T-helper 9 cell (primary cell): ENCODE results near the gene HPS4.

Experiments used
- DNase-seq: peaks from one replicate; pipeline ENCODE4 v3.0.0-alpha.2; 2020

Gene HPS4

GRCh38 chr22:26463688-26464087, 19.9 kb downstream of the HPS4 start:
- DNase-seq: no peak

GRCh38 chr22:26463101-26463661, 20.4 kb downstream of the HPS4 start:
- DNase-seq: no peak

DNA sequence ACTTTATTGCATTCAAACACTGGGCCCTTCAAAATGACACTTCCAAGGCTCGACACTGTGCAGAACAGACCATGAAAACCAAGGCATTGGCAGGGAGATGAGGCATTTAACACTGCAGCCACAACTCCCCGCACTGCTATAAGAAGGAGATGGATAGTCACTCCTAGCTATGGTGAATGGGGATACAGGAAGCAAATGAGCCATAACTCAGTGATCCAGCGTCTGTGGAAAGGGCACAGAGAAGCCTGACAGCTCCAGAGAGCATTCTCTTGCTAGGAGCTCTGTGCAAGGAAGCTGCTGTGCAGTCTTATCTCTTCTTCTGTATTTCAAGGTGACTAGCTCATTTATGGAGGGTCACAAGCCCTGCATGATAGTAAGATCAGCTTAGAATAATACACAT, 20.9 kb downstream of the HPS4 start:
- DNase-seq: no peak

- no peak for DNase-seq
Measured at GRCh38 chr22:26462051-26462450, 21.5 kb downstream of the HPS4 start.

DNA sequence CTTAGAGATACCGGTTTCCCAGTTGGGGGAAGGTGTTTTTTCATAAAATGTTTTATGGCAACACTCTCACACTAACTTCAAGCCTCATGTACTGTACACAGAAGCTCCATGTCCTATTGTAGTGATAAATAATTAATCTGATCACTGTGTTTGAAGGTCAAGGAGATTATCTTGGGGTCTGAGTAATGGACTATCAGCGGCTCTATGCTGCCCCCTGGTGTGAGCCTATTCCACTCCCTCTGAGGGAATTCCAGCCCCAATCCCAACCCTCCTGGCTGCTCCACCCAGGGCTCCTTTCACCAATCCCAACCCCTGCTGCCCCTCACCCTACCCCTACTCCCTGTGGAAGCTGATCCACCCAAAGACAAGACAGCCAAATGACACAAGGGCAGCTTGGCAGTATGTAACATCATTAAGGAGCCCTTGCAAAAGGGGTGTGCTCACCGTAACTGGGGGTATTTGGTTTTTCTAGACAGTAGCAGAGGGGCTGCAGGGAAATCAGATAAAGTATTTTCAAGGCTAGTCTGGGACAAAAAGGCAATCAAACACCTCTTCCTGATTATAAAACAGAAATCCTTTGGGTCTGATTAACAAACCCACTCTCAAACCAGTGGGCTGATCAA, 22.3 kb downstream of the HPS4 start:
- DNase-seq: peak; percentile 42

- no peak for DNase-seq
Measured at GRCh38 chr22:26460202-26460601, 23.4 kb downstream of the HPS4 start.

GRCh38 chr22:26457661-26458272, 25.8 kb downstream of the HPS4 start:
- no peak for DNase-seq

GRCh38 chr22:26453812-26454500, 29.6 kb downstream of the HPS4 start:
- DNase-seq: no peak

DNA sequence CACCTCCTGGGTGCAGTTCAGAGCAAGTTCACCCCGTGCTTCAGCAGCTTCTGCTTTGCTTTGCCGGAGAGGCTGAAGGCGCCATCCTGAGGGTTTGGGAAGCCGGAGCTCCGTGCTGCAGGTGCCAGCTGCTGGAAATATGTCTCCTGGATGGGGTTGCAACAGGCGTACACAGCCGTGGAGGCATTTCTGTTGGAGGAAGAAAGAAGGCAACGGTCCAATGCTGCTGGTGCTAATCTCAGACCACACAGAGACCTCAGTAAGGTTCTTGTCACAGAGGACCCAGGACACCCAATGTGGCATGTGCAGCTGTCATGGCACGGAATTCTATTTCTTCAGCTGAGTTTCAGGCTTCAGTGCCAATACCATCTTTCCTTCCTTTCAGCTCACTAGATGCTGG, 30.4 kb downstream of the HPS4 start:
- no peak for DNase-seq

DNA sequence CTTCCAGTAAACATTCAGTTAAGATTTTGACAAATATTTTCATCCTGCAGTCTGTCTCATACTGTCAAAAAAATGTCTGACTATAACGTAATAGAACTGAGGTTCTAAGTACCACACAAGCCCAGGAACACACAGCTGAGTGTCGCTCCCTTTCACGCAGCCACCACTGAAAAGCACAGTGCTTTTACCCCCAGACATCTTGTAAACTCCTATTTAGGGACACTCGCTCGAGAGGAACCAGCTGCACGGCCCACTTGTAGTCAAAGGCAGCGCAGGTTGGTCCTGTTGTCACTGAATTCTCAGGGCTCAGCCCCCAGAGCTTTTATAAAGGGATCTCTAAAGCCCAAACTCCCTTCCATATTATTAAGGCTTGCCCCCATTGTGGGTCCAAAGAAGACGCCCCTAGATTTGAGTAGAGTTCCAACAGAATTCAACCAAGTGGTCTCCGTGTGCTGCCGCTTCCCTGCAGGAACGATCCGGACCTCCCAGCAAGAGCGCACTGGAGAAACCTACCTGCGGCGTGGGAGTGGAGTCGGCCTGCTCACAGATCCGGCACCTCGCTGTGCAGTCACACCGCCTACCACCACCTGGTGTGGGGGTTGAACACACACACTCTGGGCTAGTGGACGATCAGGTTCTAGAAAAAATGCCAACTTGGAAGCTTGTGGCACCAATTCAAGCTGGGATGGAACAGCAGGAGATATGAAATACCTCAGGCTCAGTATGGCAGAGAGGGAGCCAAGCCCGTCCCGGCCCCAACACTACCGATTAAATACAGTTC, 31.2 kb downstream of the HPS4 start:
- no peak for DNase-seq

DNA sequence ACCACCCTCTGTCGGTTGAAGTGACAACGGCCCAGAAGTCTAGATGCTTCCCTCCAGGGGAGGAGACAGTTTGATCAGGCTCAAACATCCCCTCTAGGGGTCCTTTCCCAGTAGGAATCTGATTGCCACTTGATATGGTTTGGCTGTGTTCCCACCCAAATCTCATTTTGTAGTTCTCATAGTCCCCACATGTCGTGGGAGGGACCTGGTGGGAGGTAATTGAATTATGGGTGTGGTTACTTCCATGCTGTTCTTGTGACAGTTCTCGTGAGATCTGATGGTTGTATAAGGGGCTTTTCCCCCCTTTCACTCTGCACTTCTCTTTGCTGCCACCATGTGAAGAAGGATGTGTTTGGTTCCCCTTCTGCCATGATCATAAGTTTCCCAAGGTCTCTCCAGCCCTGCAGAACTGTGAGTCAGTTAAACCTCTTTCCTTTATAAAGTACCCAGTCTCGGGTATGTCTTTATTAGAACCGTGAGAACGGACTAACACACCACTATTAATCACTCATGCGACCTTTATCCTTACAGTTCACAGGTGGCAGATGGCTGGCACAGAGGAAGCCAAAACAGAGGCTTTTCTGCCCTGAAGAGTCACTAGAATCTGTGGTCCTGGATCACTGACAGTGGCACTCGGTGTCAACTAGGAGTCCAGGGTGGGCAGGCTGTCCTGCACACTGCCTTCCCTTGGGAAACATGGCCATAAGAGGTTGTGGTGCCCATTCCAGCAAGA, 33.0 kb downstream of the HPS4 start:
- no peak for DNase-seq

DNA sequence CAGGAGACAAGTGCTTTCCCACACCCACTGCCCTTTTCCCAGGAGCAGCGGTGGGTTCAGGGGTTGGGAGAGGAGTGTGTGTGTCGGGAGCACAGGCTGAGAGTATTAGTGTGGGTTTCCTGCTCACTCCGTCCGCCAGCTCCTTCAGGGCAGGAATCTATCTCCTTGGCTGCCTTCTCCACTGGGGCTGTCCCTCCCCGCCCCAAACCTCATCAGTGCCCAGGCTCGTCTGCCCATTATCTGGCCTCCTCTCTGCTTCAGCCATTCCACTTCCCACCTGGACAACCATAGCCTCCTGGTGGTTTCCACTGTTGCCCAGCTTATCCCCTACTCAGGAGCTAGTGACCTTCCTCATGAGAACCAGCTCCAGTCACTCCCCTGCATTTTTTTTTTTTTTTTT, 34.6 kb downstream of the HPS4 start:
- no peak for DNase-seq

DNA sequence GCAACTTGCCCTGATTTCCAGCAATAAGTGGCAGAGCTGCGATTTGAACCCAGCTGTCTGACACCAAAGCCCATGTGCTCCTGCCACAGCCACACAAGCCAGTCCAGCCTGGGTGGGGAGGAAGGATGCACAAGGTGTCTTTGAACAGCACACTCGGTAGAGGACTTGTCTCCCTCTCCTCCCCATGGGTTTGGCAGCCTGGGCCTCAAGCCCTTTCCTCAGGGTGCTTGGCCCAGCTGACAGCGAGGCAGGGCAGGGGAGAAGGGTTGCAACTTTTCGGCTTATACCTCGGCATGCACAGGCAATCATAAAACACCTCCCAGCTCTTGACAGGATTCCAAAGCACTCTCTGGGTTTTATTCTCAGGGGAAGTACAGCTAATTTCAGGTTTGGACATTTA, 35.2 kb downstream of the HPS4 start:
- DNase-seq: no peak

- no peak for DNase-seq
Measured at GRCh38 chr22:26447584-26448329, 35.8 kb downstream of the HPS4 start.

GRCh38 chr22:26446808-26447515, 36.6 kb downstream of the HPS4 start:
- DNase-seq: no peak

DNA sequence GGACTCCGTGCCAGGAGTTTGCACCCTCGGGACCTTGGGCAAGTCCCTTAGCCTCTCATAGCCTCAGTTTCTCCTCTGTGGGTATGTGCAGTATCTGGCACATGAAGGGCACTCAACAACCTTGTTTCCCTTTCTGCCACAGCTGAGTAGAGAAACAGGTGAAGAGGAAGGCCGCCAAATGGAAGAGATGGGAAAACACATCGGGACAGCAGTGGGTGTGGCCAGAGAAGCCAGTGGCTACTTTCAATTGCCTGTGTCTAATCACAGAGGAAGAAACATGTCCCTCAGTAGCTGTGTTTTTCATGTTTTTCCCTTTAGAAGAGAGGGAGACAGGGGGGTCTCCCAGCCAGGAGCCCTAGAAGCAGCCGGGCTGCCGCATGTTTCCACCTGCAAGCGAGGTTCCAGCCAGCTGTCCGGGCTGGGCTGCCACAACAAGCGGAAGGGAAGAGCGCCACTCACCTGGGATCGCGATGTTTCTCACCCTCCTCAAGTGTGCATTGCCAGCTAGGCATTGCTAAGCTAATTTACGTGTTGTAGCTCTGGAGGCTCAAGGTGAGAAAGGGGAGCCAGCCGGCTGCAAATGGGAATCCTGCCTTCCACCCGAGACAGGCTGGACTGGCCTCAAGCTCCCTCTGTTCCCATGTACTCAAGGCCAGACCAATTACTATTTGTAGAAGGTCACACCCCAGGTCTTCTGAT, 37.9 kb downstream of the HPS4 start:
- no peak for DNase-seq

DNA sequence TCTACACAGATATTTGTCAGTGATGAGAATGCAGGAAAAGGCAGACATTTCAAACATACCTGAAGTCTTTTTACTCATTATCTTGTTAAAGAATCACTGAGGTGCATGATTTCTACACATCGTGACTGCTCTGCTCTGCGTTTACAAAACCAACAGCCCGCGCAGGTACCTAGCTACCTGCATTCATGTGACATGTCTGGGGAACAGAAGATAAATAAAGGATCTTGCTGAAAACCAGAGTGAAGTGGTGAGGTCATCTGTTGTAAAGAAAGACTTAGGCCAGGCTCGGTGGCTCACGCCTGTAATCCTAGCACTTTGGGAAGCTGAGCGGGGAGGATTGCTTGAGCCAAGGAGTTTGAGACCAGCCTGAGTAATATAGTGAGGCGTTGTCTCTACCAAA, 38.8 kb downstream of the HPS4 start:
- no peak for DNase-seq

- no peak for DNase-seq
Measured at GRCh38 chr22:26443901-26444690, 39.5 kb downstream of the HPS4 start.

GRCh38 chr22:26442086-26442756, 41.4 kb downstream of the HPS4 start:
- no peak for DNase-seq
